A549 (cell line): ENCODE data around the gene PDP2. TPM values are rescaled to one million over a fixed set of nuclear protein-coding genes. Genes with fewer than 3 reads are reported as not detected.
A peak's percentile ranks its signal among the peaks of the same experiment; 100 is the strongest.

ENCODE experiments used
- ATAC-seq, 2 experiments: fragments of 200-7000 bp in 1 of 2; fragments of >200 bp in 1 of 2; cut with Nextera tagmentation in 1 of 2; cut with Tn5 transposase in 1 of 2; 3 replicates each; pipeline versions ENCODE4 v1.8.0 to v1.9.1; 2018 to 2020; ENCODE audit warnings: mild to moderate bottlenecking in 1 of 2, moderate library complexity in 1 of 2
- CTCF ChIA-PET: fragments of 300-600 bp; sonication (Branson Sonifier 250); formaldehyde crosslinking; extraction: SDS; loops from one replicate; lab custom pipeline; 2021; ENCODE audit warnings: antibody characterized with exemption, inconsistent platforms; lab: Yijun Ruan, JAX
- POLR2A ChIA-PET: fragments of 350-600 bp; formaldehyde crosslinking; extraction: SDS; loops from one replicate; lab custom pipeline; 2021; ENCODE audit warnings: antibody characterized with exemption, inconsistent platforms; lab: Yijun Ruan, JAX
- DNase-seq, 2 experiments: peaks; one replicate each; pipeline versions ENCODE4 v3.0.0 to v3.0.0-alpha.2; 2011 to 2016; ENCODE audit warnings: low read depth in 1 of 2, low spot score in 1 of 2
- FAIRE-seq: peaks from 2 replicates; lab custom pipeline; 2011; peaks lifted over from hg19 to GRCh38; lab: Jason Lieb, UNC
- H3K27ac ChIP-seq, 2 experiments: fragments of >200 bp; sonication (Bioruptor Twin); formaldehyde crosslinking; 3 replicates each; pipeline ENCODE4 v1.5.1; 2016 to 2017
- H3K4me1 ChIP-seq: fragments of >200 bp; sonication (Bioruptor Twin); formaldehyde crosslinking; 3 replicates; pipeline ENCODE4 v1.6.1; 2016
- H3K4me2 ChIP-seq: fragments of >200 bp; sonication (Bioruptor Twin); formaldehyde crosslinking; 3 replicates; pipeline ENCODE4 v1.6.1; 2016
- H3K4me3 ChIP-seq: fragments of >200 bp; sonication (Bioruptor Twin); formaldehyde crosslinking; 3 replicates; pipeline ENCODE4 v1.5.1; 2016
- H3K9me3 ChIP-seq: fragments of >200 bp; sonication (Bioruptor Twin); formaldehyde crosslinking; 3 replicates; pipeline ENCODE4 v1.6.1; 2016
- ATOH8 ChIP-seq: fragments of 250-450 bp; sonication (Bioruptor Pico); IDR thresholded peaks from 2 replicates; pipeline ENCODE4 v1.5.0; 2020; ENCODE audit warnings: low read depth, mild to moderate bottlenecking, moderate library complexity
- BCL3 ChIP-seq: fragments of >200 bp; sonication (Bioruptor Twin); formaldehyde crosslinking; IDR thresholded peaks from 3 replicates; pipeline ENCODE4 v1.6.1; 2016
- CEBPB ChIP-seq, 2 experiments: fragments of >200 bp in 1 of 2; sonication (Bioruptor Twin) in 1 of 2; formaldehyde crosslinking in 1 of 2; IDR thresholded peaks; 2 replicates each; pipeline ENCODE4 v1.6.1; 2012 to 2016
- CHD2 ChIP-seq: fragments of 150-350 bp; IDR thresholded peaks from 2 replicates; pipeline ENCODE4 v1.6.1; 2014; ENCODE audit warnings: low read length; ENCODE audit not compliant: partially characterized antibody
- CTCF ChIP-seq: fragments of >200 bp; sonication (Bioruptor Twin); formaldehyde crosslinking; IDR thresholded peaks from 3 replicates; pipeline ENCODE4 v1.5.1; 2016
- EHMT2 ChIP-seq: fragments of 200-600 bp; sonication (generic); IDR thresholded peaks from 2 replicates; pipeline ENCODE4 v1.6.1; 2016; ENCODE audit warnings: antibody characterized with exemption, low read depth, mild to moderate bottlenecking, moderate library complexity
- FOXS1 ChIP-seq: fragments of 250-450 bp; sonication (Bioruptor Pico); IDR thresholded peaks from 2 replicates; pipeline ENCODE4 v1.5.0; 2020; ENCODE audit warnings: mild to moderate bottlenecking, moderate library complexity
- HDAC2 ChIP-seq: fragments of 200-600 bp; sonication (generic); IDR thresholded peaks from 2 replicates; pipeline ENCODE4 v1.6.1; 2016
- HES2 ChIP-seq: fragments of >200 bp; sonication (Bioruptor Twin); formaldehyde crosslinking; IDR thresholded peaks from 2 replicates; pipeline ENCODE4 v1.6.1; 2016
- HOXA7 ChIP-seq: fragments of 250-450 bp; sonication (Bioruptor Pico); IDR thresholded peaks from 2 replicates; pipeline ENCODE4 v1.5.0; 2020; ENCODE audit warnings: mild to moderate bottlenecking, moderate library complexity
- HOXB5 ChIP-seq: fragments of 250-450 bp; sonication (Bioruptor Pico); IDR thresholded peaks from 2 replicates; pipeline ENCODE4 v1.5.0; 2020; ENCODE audit warnings: mild to moderate bottlenecking, moderate library complexity
- KDM1A ChIP-seq: fragments of 200-600 bp; sonication (generic); IDR thresholded peaks from 2 replicates; pipeline ENCODE4 v1.6.1; 2016; ENCODE audit warnings: low read depth, mild to moderate bottlenecking
- KDM5A ChIP-seq: fragments of 200-600 bp; sonication (generic); IDR thresholded peaks from 2 replicates; pipeline ENCODE4 v1.6.1; 2016; ENCODE audit warnings: antibody characterized with exemption, mild to moderate bottlenecking
- MAFK ChIP-seq: fragments of 450-650 bp; IDR thresholded peaks from 2 replicates; pipeline ENCODE4 v1.6.1; 2014; ENCODE audit not compliant: partially characterized antibody
- MAZ ChIP-seq: fragments of 150-350 bp; IDR thresholded peaks from 2 replicates; pipeline ENCODE4 v1.6.1; 2014; ENCODE audit warnings: antibody characterized with exemption, low read depth, low read length, borderline replicate concordance
- MYC ChIP-seq: IDR thresholded peaks from 2 replicates; pipeline ENCODE4 v1.6.1; 2012; ENCODE audit warnings: mild to moderate bottlenecking, inconsistent platforms, low read length, improper control_type of control experiment, borderline replicate concordance
- NFE2L2 ChIP-seq: fragments of 150-350 bp; conservative IDR thresholded peaks from 2 replicates; pipeline ENCODE4 v1.6.1; 2014; ENCODE audit warnings: low read length
- NPAS2 ChIP-seq: fragments of 250-450 bp; sonication (Bioruptor Pico); IDR thresholded peaks from 2 replicates; pipeline ENCODE4 v1.8.0; 2022; ENCODE audit warnings: mild to moderate bottlenecking, moderate library complexity, borderline replicate concordance
- POLR2A ChIP-seq: IDR thresholded peaks from 2 replicates; pipeline ENCODE4 v1.6.1; 2012; ENCODE audit warnings: mild to moderate bottlenecking, low read length
- POLR2AphosphoS2 ChIP-seq: conservative IDR thresholded peaks from 2 replicates; pipeline ENCODE4 v1.6.1; 2012; ENCODE audit warnings: low read length, improper control_type of control experiment, inconsistent platforms
- RAD21 ChIP-seq, 2 experiments: fragments of >200 bp in 1 of 2; sonication (Bioruptor Twin) in 1 of 2; formaldehyde crosslinking in 1 of 2; IDR thresholded peaks in 1 of 2; conservative IDR thresholded peaks in 1 of 2; 2 replicates in 1 of 2; 3 replicates in 1 of 2; pipeline ENCODE4 v1.6.1; 2012 to 2018; ENCODE audit warnings: inconsistent platforms in 1 of 2
- RCOR1 ChIP-seq: fragments of 150-350 bp; IDR thresholded peaks from 2 replicates; pipeline ENCODE4 v1.6.1; 2014; ENCODE audit warnings: antibody characterized with exemption, low read length, low read depth
- SMC3 ChIP-seq: fragments of >200 bp; sonication (Bioruptor Twin); formaldehyde crosslinking; IDR thresholded peaks from 3 replicates; pipeline ENCODE4 v1.6.1; 2018; ENCODE audit warnings: inconsistent platforms
- TFCP2L1 ChIP-seq: fragments of 250-450 bp; sonication (Bioruptor Pico); IDR thresholded peaks from 2 replicates; pipeline ENCODE4 v1.5.0; 2021; ENCODE audit warnings: mild to moderate bottlenecking
- TP53 ChIP-seq: fragments of 250-450 bp; sonication (Bioruptor Pico); IDR thresholded peaks from 2 replicates; pipeline ENCODE4 v1.5.0; 2021; ENCODE audit warnings: mild to moderate bottlenecking, moderate library complexity
- USF2 ChIP-seq: fragments of 450-650 bp; IDR thresholded peaks from 2 replicates; pipeline ENCODE4 v1.6.1; 2014; ENCODE audit warnings: antibody characterized with exemption
- ZC3H11A ChIP-seq: fragments of 450-650 bp; IDR thresholded peaks from 2 replicates; pipeline ENCODE4 v1.6.1; 2014; ENCODE audit warnings: antibody characterized with exemption, mild to moderate bottlenecking
- ZFP36 ChIP-seq: fragments of 450-650 bp; IDR thresholded peaks from 2 replicates; pipeline ENCODE4 v1.6.1; 2014; ENCODE audit warnings: borderline replicate concordance; ENCODE audit not compliant: partially characterized antibody
- ZSCAN20 ChIP-seq: fragments of 250-450 bp; sonication (Bioruptor Pico); IDR thresholded peaks from 2 replicates; pipeline ENCODE4 v1.8.0; 2022; ENCODE audit warnings: mild to moderate bottlenecking, moderate library complexity
- WGBS: methylation state at CpG from one replicate; pipeline ENCODE4 v1.1.6; 2017; ENCODE audit errors: missing lambda C conversion rate; 5-methylcytosine and 5-hydroxymethylcytosine counted together
- polyA plus RNA-seq, 4 experiments: library from polyadenylated mRNA; depleted of rRNA in 3 of 4; stranded (reverse); fragments of >200 nt; fragmentation: RNase III in 1 of 4; extraction: RNeasy Plus Mini Kit Qiagen cat#74134 plus additional on column Dnase treatment in 1 of 4; gene quantifications; 2 replicates in 3 of 4; 3 replicates in 1 of 4; pipeline ENCODE4 v1.2.3, GENCODE V29; 2011 to 2017

The PDP2 gene
- polyA plus RNA-seq, 2 of the 4 experiments (the other 2 are of a cell fraction), result 10.0 to 10.5 TPM

- POLR2A ChIA-PET, result no interaction called here
- DNase-seq (no peak), FAIRE-seq (no peak), ATAC-seq (peak in 1 of 2 experiments; percentile 20; a peak in 2 of 6 replicates)
- peak within 1 kb of the TSS in 1 of 2 experiments; percentile 49; a peak in 3 of 6 replicates for H3K27ac ChIP-seq
- peak within 1 kb of the TSS; percentile 37 for H3K4me3 ChIP-seq
- peaks cover 3% of the 10 kb centered on the region; the same call in 1 of the 3 replicates for H3K4me1 ChIP-seq
- H3K4me2 ChIP-seq, result peak within 1 kb of the TSS; percentile 90
- no peaks in the 10 kb centered on the region for H3K9me3 ChIP-seq
- CTCF ChIA-PET, result interaction anchor here (0.9 to 7.0 kb wide), 6 partner anchors 13 to 236 kb away, joined by 3 to 65 read pairs (median 13); partner anchors contain the start of gene NAE1
- WGBS, result 49% methylated on average over 23 of the region's 79 CpGs
- TF ChIP-seq ZC3H11A (no peak), SMC3 (no peak), RAD21 (conservative IDR thresholded peaks at IDR 0.05 in 1 of 2, IDR thresholded peaks at IDR 0.05 in 1 of 2) (no peak), KDM1A (no peak), MAFK (no peak), ZFP36 (no peak), POLR2A (no peak), HDAC2 (no peak), ZSCAN20 (CRISPR knock-in tag) (no peak), NFE2L2 (no peak), ATOH8 (no peak), CTCF (no peak), USF2 (no peak), CHD2 (no peak), TFCP2L1 (no peak), BCL3 (no peak), POLR2AphosphoS2 (no peak), HES2 (no peak), KDM5A (no peak), EHMT2 (no peak)
Measured at GRCh38 chr16:66844342-66845079, 35.8 kb upstream of the PDP2 start, which contains the start of gene CA7. Gene CA7, plus strand, starts transcription at chr16:66844414. Its CDS starts 74 bp downstream, at chr16:66844488.

GRCh38 chr16:66845080-66845410, 35.3 kb upstream of the PDP2 start:
- FAIRE-seq (no peak), ATAC-seq (no peak), DNase-seq (no peak)
- Histone ChIP-seq H3K4me2 (peak overlapping the region; percentile 90), H3K9me3 (no peaks in the 10 kb centered on the region), H3K27ac (peak overlapping the region in 1 of 2 experiments; percentile 49; a peak in 3 of 6 replicates), H3K4me3 (peak overlapping the region; percentile 37), H3K4me1 (peaks cover 3% of the 10 kb centered on the region; the same call in 1 of the 3 replicates)
- ChIA-PET CTCF (interaction anchor here (1.0 to 7.0 kb wide), 4 partner anchors 14 to 237 kb away, joined by 3 to 65 read pairs (median 22); partner anchors contain the start of gene NAE1), POLR2A (no interaction called here)
- WGBS, result 45% methylated on average over 10 of the region's 10 CpGs
- TF ChIP-seq TP53 (CRISPR knock-in tag) (no peak), CEBPB (IDR thresholded peaks at IDR 0.05) (no peak), BCL3 (no peak), MYC (no peak), POLR2AphosphoS2 (no peak), CHD2 (no peak), RAD21 (conservative IDR thresholded peaks at IDR 0.05 in 1 of 2, IDR thresholded peaks at IDR 0.05 in 1 of 2) (no peak), ZSCAN20 (CRISPR knock-in tag) (no peak), NFE2L2 (no peak), RCOR1 (no peak), NPAS2 (CRISPR knock-in tag) (no peak), HOXB5 (no peak), HOXA7 (CRISPR knock-in tag) (no peak), FOXS1 (CRISPR knock-in tag) (no peak), ATOH8 (no peak), MAZ (no peak), POLR2A (no peak), KDM5A (no peak)
